GM06990 (cell line): ENCODE results near the gene DTD1.
"Not testable (repeated sequence)": the region's sequence is repeated elsewhere in the genome, so short reads cannot be mapped to it uniquely, and the experiment has no call there.

Experiments
- DNase-seq: peaks from one replicate; pipeline ENCODE4 v3.0.0-alpha.2; 2011; ENCODE audit not compliant: insufficient read length; ENCODE audit errors: extremely low read depth
- H3K27me3 ChIP-seq: replicated peaks from 2 replicates; pipeline ENCODE4 v1.6.0; 2011; ENCODE audit warnings: low read length; ENCODE audit not compliant: control insufficient read depth, insufficient read depth
- H3K36me3 ChIP-seq: 2 replicates; pipeline ENCODE4 v1.5.1; 2011; ENCODE audit warnings: low read length; ENCODE audit not compliant: control insufficient read depth, insufficient read depth
- H3K4me3 ChIP-seq: replicated peaks from 2 replicates; pipeline ENCODE4 v1.5.1; 2011; ENCODE audit warnings: low read depth, mild to moderate bottlenecking, control low read depth, low read length
- CTCF ChIP-seq: IDR thresholded peaks from 2 replicates; pipeline ENCODE4 v1.5.1; 2011; ENCODE audit warnings: low read length, control low read depth, mild to moderate bottlenecking, inconsistent platforms; ENCODE audit not compliant: insufficient read depth, poor library complexity, severe bottlenecking

Gene DTD1

DNA sequence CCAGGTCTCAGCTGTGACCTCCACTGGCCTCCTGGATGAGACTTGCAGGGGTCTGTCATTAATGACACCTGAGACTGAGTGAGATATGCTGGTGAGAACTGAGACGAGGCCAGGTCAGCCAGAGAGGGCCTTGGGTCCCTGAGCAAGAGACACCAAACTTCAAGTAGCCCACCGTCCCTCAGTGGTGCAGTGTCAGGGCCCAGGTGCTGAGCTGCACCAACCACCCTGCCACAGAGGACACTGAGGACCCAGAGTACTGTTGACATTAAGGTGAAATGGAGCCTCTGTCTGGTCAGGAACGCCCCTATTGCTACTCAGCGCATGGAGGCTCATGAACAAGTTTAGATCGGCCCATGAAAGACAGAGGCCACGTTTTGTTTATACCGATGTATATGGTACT lies 161.7 kb downstream of the DTD1 start:
- no peak overlapping the region for H3K4me3 ChIP-seq
- H3K27me3 ChIP-seq, result no peaks in the 10 kb centered on the region
- H3K36me3 ChIP-seq, result peaks cover 3% of the 10 kb centered on the region
- no peak for TF ChIP-seq CTCF
- no peak for DNase-seq

DNA sequence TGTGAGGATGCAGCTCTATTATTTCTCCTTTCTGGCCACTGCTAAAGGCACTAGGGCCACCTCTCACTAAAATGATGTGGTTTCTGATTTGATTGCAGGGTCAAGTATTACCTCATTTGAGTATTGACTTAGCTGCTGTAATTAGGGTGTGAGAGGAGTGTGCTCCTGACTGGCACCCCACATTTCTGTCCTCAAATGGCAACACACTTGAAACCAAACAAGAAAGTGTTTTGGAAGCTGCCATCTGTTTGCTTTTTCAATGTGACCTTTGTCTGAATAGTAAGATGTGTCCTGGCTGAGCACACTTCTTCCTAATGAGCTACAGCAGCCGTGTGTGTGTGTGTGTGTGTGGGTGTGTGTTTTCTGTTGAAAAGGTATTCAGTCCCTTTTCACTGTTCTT lies 162.9 kb downstream of the DTD1 start:
- DNase-seq, result no peak
- no peak for TF ChIP-seq CTCF
- Histone ChIP-seq H3K36me3 (no peaks in the 10 kb centered on the region), H3K27me3 (no peaks in the 10 kb centered on the region), H3K4me3 (no peak overlapping the region)

DNA sequence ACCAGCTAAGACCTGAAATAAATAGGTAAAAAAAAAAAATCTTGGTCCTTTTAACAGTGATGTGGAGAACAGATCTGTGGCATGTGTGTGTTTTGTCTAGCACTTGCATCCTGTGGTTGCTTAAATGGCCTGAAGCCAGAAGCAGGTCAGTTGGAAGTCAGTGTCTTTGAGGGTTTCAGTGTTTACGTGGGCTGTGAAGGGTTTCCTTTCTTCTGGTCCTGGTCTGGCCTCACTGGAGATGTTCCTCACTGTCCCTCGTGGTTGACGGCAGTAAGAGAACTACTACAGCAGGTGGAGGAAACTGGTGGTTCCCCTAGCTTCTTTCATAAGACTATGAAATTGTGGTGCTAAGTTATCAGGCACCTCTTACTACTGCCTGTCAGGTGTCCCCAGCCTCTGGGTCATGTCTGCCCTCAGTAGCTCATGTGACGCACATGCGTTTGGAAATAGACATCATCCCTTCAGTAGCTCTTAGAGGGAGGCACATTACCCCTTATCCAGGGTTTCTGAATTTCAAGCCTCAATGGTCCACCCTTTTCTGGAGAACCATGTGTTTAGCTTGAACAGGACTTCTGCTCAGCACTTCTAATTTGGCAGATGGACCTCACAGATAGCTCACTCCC lies 166.3 kb downstream of the DTD1 start:
- DNase-seq, result no peak
- no peaks in the 10 kb centered on the region for H3K36me3 ChIP-seq
- TF ChIP-seq CTCF, result peak; percentile 19
- no peaks in the 10 kb centered on the region for H3K27me3 ChIP-seq
- no peak overlapping the region for H3K4me3 ChIP-seq

GRCh38 chr20:18754653-18755045 lies 166.8 kb downstream of the DTD1 start:
- H3K27me3 ChIP-seq, result no peaks in the 10 kb centered on the region
- no peak for TF ChIP-seq CTCF
- no peak overlapping the region for H3K4me3 ChIP-seq
- no peaks in the 10 kb centered on the region for H3K36me3 ChIP-seq
- DNase-seq, result no peak

- not testable (repeated sequence) for H3K27me3 ChIP-seq, H3K4me3 ChIP-seq, H3K36me3 ChIP-seq, DNase-seq
Observed at GRCh38 chr20:18760852-18761251, 173.0 kb downstream of the DTD1 start.

DNA sequence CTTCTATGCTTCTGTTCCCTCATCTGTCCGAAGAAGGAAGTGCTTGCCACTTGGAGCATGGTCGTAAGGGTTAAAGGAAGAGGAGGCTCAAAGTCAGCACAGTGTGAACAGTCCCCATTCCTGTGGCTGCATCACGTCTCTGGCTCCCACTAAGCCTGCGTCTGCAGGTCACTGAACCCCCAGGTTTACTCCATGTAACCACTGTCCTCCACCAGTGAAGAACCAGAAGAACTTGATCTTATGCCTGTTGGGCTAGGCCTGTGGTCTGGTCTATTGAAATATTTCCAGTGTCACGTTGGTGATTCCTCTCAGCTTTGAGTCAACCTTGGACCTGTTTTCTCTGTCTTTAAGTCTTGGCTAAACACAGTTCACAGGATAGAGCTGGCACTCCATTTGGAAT lies 179.8 kb downstream of the DTD1 start:
- Histone ChIP-seq H3K36me3 (peaks cover 1% of the 10 kb centered on the region), H3K27me3 (no peaks in the 10 kb centered on the region), H3K4me3 (no peak overlapping the region)
- no peak for DNase-seq
- no peak for TF ChIP-seq CTCF
